Thyroid gland (tissue), 4 donors: ENCODE measurements around the gene MIB1. TPM values are rescaled to one million over a fixed set of nuclear protein-coding genes. Genes with fewer than 3 reads are reported as not detected.

ENCODE experiments used
- DNase-seq, 2 donors: peaks; one replicate each; pipeline ENCODE4 v3.0.0-alpha.2; 2019
- H3K27ac ChIP-seq, 3 donors: fragments of 200-600 bp; sonication (generic); 1 replicate in 2 of 3; 2 replicates in 1 of 3; pipeline ENCODE4 v1.5.1; 2016 to 2019; ENCODE audit warnings: mild to moderate bottlenecking in 1 of 3, moderate library complexity in 1 of 3
- H3K27me3 ChIP-seq: fragments of 200-600 bp; sonication (generic); one replicate; pipeline ENCODE4 v1.5.1; 2019
- H3K36me3 ChIP-seq, 2 donors: fragments of 200-600 bp; sonication (generic); one replicate each; pipeline ENCODE4 v1.5.1; 2016 to 2019
- H3K4me1 ChIP-seq, 2 donors: fragments of 200-600 bp; sonication (generic); one replicate each; pipeline ENCODE4 v1.5.1; 2017 to 2019
- H3K4me3 ChIP-seq, 3 donors: fragments of 200-600 bp; sonication (generic); replicated peaks in 1 of 3; 1 replicate in 2 of 3; 2 replicates in 1 of 3; pipeline ENCODE4 v1.5.1; 2016; ENCODE audit warnings: mild to moderate bottlenecking in 1 of 3
- H3K9me3 ChIP-seq: fragments of 200-600 bp; sonication (generic); one replicate; pipeline ENCODE4 v1.5.1; 2017
- POLR2A ChIP-seq, 2 donors: fragments of 450-650 bp; IDR thresholded peaks; one replicate each; pipeline ENCODE4 v1.6.1; 2017; ENCODE audit warnings: antibody characterized with exemption in 2 of 2, mild to moderate bottlenecking in 2 of 2, moderate library complexity in 1 of 2
- WGBS, 2 donors: methylation state at CpG; one replicate each; pipeline ENCODE4 v1.1.5; 2017; 5-methylcytosine and 5-hydroxymethylcytosine counted together
- intact Hi-C: fragments of 100-400 bp; cut with DNase I; formaldehyde crosslinking; loops from one replicate; pipeline ENCODE4 v1.15.1; 2023
- total RNA-seq, 4 donors: library from RNA; depleted of rRNA; stranded (reverse); fragments of >200 nt; gene quantifications; one replicate each; pipeline ENCODE4 v1.2.3, GENCODE V29; 2016
- TF ChIP-seq, protein P1 (sequence below), 6 experiments: fragments of 200-600 bp in 3 of 6; fragments of 450-650 bp in 3 of 6; sonication (generic) in 3 of 6; IDR thresholded peaks; one replicate each; pipeline ENCODE4 v1.5.1; 2016 to 2019; ENCODE audit warnings: antibody characterized with exemption in 6 of 6, mild to moderate bottlenecking in 2 of 6, inconsistent platforms in 1 of 6, moderate library complexity in 1 of 6

Gene MIB1
- total RNA-seq, 4 donors from 2014 or later = 35.8 to 55.6 (median 45.0) TPM

DNA sequence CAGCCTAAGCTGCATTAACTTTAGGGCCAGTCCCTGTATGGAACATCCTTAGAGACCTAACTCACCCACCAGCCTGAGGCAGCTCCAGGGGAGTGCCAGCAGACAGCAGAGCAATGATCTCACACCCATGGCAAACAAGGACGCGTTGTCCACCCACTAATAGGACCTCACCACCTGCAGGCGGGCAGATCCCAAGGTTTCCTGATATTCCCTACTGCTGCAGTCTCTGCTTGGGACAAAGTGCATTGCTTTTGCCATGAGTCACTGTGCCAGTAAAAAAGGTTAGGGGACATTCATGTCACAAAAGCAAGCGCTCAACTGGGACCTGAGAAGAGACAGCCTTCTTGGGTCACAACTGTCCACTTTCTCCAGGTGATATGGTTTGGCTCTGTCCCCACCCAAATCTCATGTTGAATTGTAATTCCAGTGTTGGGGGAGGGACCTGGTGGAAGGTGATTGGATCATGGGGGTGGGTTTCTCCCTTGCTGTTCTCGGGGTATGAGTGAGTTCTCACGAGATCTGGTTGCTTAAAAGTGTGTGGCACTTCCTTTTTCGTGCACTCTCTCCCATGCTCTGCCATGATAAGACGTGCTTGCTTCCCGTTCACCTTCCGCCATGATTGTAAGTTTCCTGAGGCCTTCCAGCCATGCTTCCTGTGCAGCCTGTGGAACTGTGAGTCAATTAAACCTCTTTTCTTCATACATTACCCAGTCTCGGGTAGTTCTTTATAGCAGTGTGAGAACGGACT is 160.2 kb downstream of the MIB1 start:
- H3K4me1 ChIP-seq = no peaks in the 10 kb centered on the region
- TF ChIP-seq, protein P1, sequence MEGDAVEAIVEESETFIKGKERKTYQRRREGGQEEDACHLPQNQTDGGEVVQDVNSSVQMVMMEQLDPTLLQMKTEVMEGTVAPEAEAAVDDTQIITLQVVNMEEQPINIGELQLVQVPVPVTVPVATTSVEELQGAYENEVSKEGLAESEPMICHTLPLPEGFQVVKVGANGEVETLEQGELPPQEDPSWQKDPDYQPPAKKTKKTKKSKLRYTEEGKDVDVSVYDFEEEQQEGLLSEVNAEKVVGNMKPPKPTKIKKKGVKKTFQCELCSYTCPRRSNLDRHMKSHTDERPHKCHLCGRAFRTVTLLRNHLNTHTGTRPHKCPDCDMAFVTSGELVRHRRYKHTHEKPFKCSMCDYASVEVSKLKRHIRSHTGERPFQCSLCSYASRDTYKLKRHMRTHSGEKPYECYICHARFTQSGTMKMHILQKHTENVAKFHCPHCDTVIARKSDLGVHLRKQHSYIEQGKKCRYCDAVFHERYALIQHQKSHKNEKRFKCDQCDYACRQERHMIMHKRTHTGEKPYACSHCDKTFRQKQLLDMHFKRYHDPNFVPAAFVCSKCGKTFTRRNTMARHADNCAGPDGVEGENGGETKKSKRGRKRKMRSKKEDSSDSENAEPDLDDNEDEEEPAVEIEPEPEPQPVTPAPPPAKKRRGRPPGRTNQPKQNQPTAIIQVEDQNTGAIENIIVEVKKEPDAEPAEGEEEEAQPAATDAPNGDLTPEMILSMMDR (IDR thresholded peaks at IDR 0.05) = no peak
- no peak for TF ChIP-seq POLR2A (IDR thresholded peaks at IDR 0.05)
- intact Hi-C loops = no loop called here
- no peaks in the 10 kb centered on the region for H3K27me3 ChIP-seq
- no peak overlapping the region for H3K27ac ChIP-seq
- no peaks in the 10 kb centered on the region for H3K9me3 ChIP-seq
- no peak overlapping the region for H3K4me3 ChIP-seq
- 92 to 93% methylated on average over 12 of the region's 12 CpGs for WGBS, 2 donors
- no peaks in the 10 kb centered on the region for H3K36me3 ChIP-seq
- DNase-seq = no peak

- H3K27me3 ChIP-seq = no peaks in the 10 kb centered on the region
- H3K9me3 ChIP-seq = no peaks in the 10 kb centered on the region
- TF ChIP-seq, protein P1 (IDR thresholded peaks at IDR 0.05) = no peak
- TF ChIP-seq POLR2A (IDR thresholded peaks at IDR 0.05) = no peak
- WGBS, 2 donors = 73 to 74% methylated on average over 3 of the region's 3 CpGs
- DNase-seq = no peak
- no peak overlapping the region for H3K4me3 ChIP-seq
- intact Hi-C loops = no loop called here
- H3K4me1 ChIP-seq = no peaks in the 10 kb centered on the region
- no peaks in the 10 kb centered on the region for H3K36me3 ChIP-seq
- no peak overlapping the region for H3K27ac ChIP-seq
These were observed 160.9 kb downstream of the MIB1 start for GRCh38 chr18:21901423-21901945.

DNA sequence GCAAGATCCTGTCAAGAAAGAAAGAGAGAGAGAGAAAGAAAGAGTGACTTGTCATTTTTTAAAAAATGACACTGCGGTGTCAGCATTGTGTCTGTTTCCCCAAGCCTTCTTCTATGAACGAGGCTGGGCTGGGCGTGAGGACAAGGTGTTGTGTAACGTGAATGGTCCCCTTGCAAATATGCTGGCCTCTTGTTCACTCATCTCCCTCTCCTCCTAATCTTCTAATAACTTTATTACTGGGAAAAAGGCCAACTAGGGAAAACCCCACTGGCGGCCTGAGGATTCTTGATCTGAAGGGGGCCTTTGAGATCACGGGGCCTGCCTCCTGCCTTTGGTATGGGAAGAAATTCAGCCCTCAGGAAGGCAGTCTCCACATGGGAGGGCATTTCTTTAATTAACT is 163.1 kb downstream of the MIB1 start:
- no peak overlapping the region for H3K27ac ChIP-seq
- WGBS, 2 donors = 54 to 58% methylated on average over 6 of the region's 6 CpGs
- no peaks in the 10 kb centered on the region for H3K4me1 ChIP-seq
- DNase-seq = no peak
- H3K27me3 ChIP-seq = no peaks in the 10 kb centered on the region
- H3K9me3 ChIP-seq = no peaks in the 10 kb centered on the region
- intact Hi-C loops = no loop called here
- H3K36me3 ChIP-seq = no peaks in the 10 kb centered on the region
- TF ChIP-seq, protein P1 (IDR thresholded peaks at IDR 0.05) = no peak
- no peak overlapping the region for H3K4me3 ChIP-seq

DNA sequence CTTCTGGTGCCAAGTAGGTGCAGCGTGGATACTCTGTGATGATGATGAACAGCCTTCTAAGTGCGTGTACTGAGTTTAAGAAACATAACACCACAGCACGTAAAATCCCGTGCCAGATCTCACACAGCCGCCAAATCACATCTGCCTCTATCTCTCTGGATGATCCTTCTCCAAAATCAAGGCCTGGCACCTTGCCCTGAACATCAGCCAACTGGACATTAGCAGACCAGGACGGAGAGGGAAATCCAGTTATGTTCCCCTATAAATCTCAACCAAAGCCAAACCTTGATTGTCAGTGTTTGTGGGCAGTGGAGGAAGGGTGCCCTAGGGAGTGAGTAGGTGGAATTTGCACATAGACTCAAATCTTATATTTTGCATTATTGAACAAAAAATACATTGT is 164.3 kb downstream of the MIB1 start:
- no peaks in the 10 kb centered on the region for H3K27me3 ChIP-seq
- no peak overlapping the region for H3K27ac ChIP-seq
- 66 to 76% methylated on average over 6 of the region's 6 CpGs for WGBS, 2 donors
- TF ChIP-seq POLR2A (IDR thresholded peaks at IDR 0.05) = no peak
- TF ChIP-seq, protein P1 (IDR thresholded peaks at IDR 0.05) = no peak
- H3K4me1 ChIP-seq = no peaks in the 10 kb centered on the region
- no peaks in the 10 kb centered on the region for H3K9me3 ChIP-seq
- no peaks in the 10 kb centered on the region for H3K36me3 ChIP-seq
- intact Hi-C loops = no loop called here
- H3K4me3 ChIP-seq = no peak overlapping the region
- DNase-seq = no peak

GRCh38 chr18:21907451-21907850 is 166.9 kb downstream of the MIB1 start:
- no peaks in the 10 kb centered on the region for H3K4me1 ChIP-seq
- H3K27me3 ChIP-seq = no peaks in the 10 kb centered on the region
- TF ChIP-seq, protein P1 (IDR thresholded peaks at IDR 0.05) = no peak
- no peaks in the 10 kb centered on the region for H3K36me3 ChIP-seq
- 82 to 84% methylated on average over 7 of the region's 7 CpGs for WGBS, 2 donors
- DNase-seq = no peak
- intact Hi-C loops = no loop called here
- H3K9me3 ChIP-seq = no peaks in the 10 kb centered on the region
- H3K4me3 ChIP-seq = no peak overlapping the region
- H3K27ac ChIP-seq = no peak overlapping the region
